HEK293 (cell line): ENCODE results near the gene MAGI1.
A peak's percentile ranks its signal among the peaks of the same experiment; 100 is the strongest.

Experiments used
- CTCF ChIA-PET: fragments of 350-600 bp; formaldehyde crosslinking; extraction: SDS; loops from one replicate; lab custom pipeline; 2021; ENCODE audit warnings: antibody characterized with exemption; lab: Yijun Ruan, JAX
- POLR2A ChIA-PET: fragments of 300-600 bp; formaldehyde crosslinking; extraction: SDS; loops from one replicate; lab custom pipeline; 2020; ENCODE audit warnings: antibody characterized with exemption, inconsistent platforms; lab: Yijun Ruan, JAX
- H3K27ac ChIP-seq: fragments of 200-500 bp; sonication (Bioruptor generic); 2 replicates; pipeline ENCODE4 v1.5.1; 2014; ENCODE audit warnings: low read depth, low read length, control low read depth, inconsistent platforms; ENCODE audit errors: extremely low read depth
- H3K36me3 ChIP-seq, 2 experiments: fragments of 200-500 bp in 1 of 2; sonication (Bioruptor generic) in 1 of 2; 1 replicate in 1 of 2; 2 replicates in 1 of 2; pipeline ENCODE4 v1.5.1; 2014 to 2017; ENCODE audit warnings: inconsistent platforms in 2 of 2, low read length in 2 of 2; ENCODE audit not compliant: control insufficient read depth in 2 of 2, insufficient read depth in 1 of 2
- H3K4me1 ChIP-seq: fragments of 200-500 bp; sonication (Bioruptor generic); 2 replicates; pipeline ENCODE4 v1.5.1; 2014; ENCODE audit warnings: mild to moderate bottlenecking, low read length, inconsistent platforms; ENCODE audit not compliant: control insufficient read depth, insufficient read depth
- H3K4me3 ChIP-seq: 2 replicates; pipeline ENCODE4 v1.5.1; 2011; ENCODE audit warnings: low read depth, mild to moderate bottlenecking, control low read depth, low read length, moderate library complexity
- H3K9me3 ChIP-seq: fragments of 200-500 bp; sonication (Bioruptor generic); 2 replicates; pipeline ENCODE4 v1.5.1; 2014; ENCODE audit warnings: low read depth, low read length, inconsistent platforms; ENCODE audit not compliant: control insufficient read depth, insufficient read depth
- BCL11A ChIP-seq: fragments of 450-650 bp; formaldehyde crosslinking; IDR thresholded peaks from 2 replicates; pipeline ENCODE4 v1.5.1; 2016; ENCODE audit warnings: low read depth, missing biosample characterization, missing genetic modification characterization
- GLI2 ChIP-seq: fragments of 450-650 bp; formaldehyde crosslinking; IDR thresholded peaks from 2 replicates; pipeline ENCODE4; 2017; ENCODE audit warnings: missing biosample characterization, missing genetic modification characterization, low read depth, borderline replicate concordance
- GLI4 ChIP-seq: fragments of 450-650 bp; formaldehyde crosslinking; IDR thresholded peaks from 2 replicates; pipeline ENCODE4 v1.5.1; 2016; ENCODE audit warnings: missing biosample characterization, missing genetic modification characterization
- ZBTB1 ChIP-seq: fragments of 450-650 bp; formaldehyde crosslinking; IDR thresholded peaks from 2 replicates; pipeline ENCODE4 v1.5.1; 2016; ENCODE audit warnings: missing biosample characterization, missing genetic modification characterization
- ZNF350 ChIP-seq: fragments of 450-650 bp; formaldehyde crosslinking; IDR thresholded peaks from 2 replicates; pipeline ENCODE4 v1.5.0; 2017; ENCODE audit warnings: missing biosample characterization, mild to moderate bottlenecking, missing genetic modification characterization
- ZNF37A ChIP-seq: fragments of 450-650 bp; IDR thresholded peaks from 2 replicates; pipeline ENCODE4 v1.5.1; 2018; ENCODE audit warnings: missing biosample characterization, missing genetic modification characterization
- ZNF510 ChIP-seq: fragments of 450-650 bp; formaldehyde crosslinking; IDR thresholded peaks from 2 replicates; pipeline ENCODE4 v1.5.1; 2018; ENCODE audit warnings: mild to moderate bottlenecking, missing genetic modification characterization, missing biosample characterization; ENCODE audit not compliant: insufficient replicate concordance
- ZNF529 ChIP-seq: fragments of 450-650 bp; formaldehyde crosslinking; IDR thresholded peaks from 2 replicates; pipeline ENCODE4 v1.5.1; 2017; ENCODE audit warnings: missing genetic modification characterization, missing biosample characterization; ENCODE audit not compliant: insufficient replicate concordance
- ZNF654 ChIP-seq: fragments of 450-650 bp; formaldehyde crosslinking; IDR thresholded peaks from 2 replicates; pipeline ENCODE4 v1.5.1; 2016; ENCODE audit warnings: low read depth, missing biosample characterization, missing genetic modification characterization
- ZNF776 ChIP-seq: fragments of 450-650 bp; formaldehyde crosslinking; IDR thresholded peaks from 2 replicates; pipeline ENCODE4 v1.5.0; 2017; ENCODE audit warnings: missing biosample characterization, missing genetic modification characterization, borderline replicate concordance
- TF ChIP-seq, protein P1 (sequence below): fragments of 450-650 bp; formaldehyde crosslinking; IDR thresholded peaks from 2 replicates; pipeline ENCODE4 v1.5.1; 2016; ENCODE audit warnings: missing biosample characterization, missing genetic modification characterization
- TF ChIP-seq, protein P2 (sequence below): fragments of 450-650 bp; formaldehyde crosslinking; IDR thresholded peaks from 2 replicates; pipeline ENCODE4 v1.5.1; 2016; ENCODE audit warnings: missing biosample characterization, missing genetic modification characterization
- TF ChIP-seq, protein P3 (sequence below): fragments of 450-650 bp; formaldehyde crosslinking; IDR thresholded peaks from 2 replicates; pipeline ENCODE4 v1.5.1; 2016; ENCODE audit warnings: missing biosample characterization, missing genetic modification characterization
- TF ChIP-seq, protein P4 (sequence below): sonication (generic); formaldehyde crosslinking; IDR thresholded peaks from 2 replicates; pipeline ENCODE4 v1.8.1; 2022; ENCODE audit warnings: mild to moderate bottlenecking, moderate library complexity, missing genetic modification reagents
- TF ChIP-seq, protein P5 (sequence below): fragments of 450-650 bp; formaldehyde crosslinking; IDR thresholded peaks from 2 replicates; pipeline ENCODE4 v1.5.1; 2016; ENCODE audit warnings: missing biosample characterization, missing genetic modification characterization
- TF ChIP-seq, protein P6 (sequence below): fragments of 450-650 bp; formaldehyde crosslinking; IDR thresholded peaks from 2 replicates; pipeline ENCODE4 v1.5.1; 2016; ENCODE audit warnings: missing biosample characterization, missing genetic modification characterization

Gene MAGI1

DNA sequence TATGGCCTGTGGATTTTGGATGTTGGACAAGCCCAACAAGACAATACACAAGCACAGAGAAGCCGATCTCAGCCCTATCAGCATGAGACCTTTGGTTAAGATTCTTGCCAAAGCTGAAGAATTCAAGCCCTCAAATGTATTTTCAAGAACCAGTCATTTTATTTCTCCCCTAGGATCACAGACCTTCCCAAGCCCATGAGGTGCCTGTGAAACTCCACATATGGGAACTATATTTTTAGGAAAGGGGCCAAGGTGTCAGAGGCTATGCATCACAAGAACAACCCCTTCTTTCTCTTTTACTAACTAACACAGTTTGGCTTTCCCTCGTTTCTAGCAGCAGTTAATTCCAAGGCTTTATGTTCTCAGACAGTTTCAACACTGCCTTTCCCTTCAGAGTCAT is 364.5 kb downstream of the MAGI1 start:
- Histone ChIP-seq H3K27ac (no peak overlapping the region), H3K4me1 (no peaks in the 10 kb centered on the region), H3K4me3 (no peak overlapping the region), H3K9me3 (no peaks in the 10 kb centered on the region), H3K36me3 (no peaks in the 10 kb centered on the region)
- CTCF ChIA-PET = interaction anchor here (0.6 to 4.8 kb wide), 11 partner anchors 31 to 282 kb away, joined by 3 to 41 read pairs (median 3); no protein-coding TSS in a partner anchor
- POLR2A ChIA-PET = no interaction called here
- no peak for TF ChIP-seq ZNF510

DNA sequence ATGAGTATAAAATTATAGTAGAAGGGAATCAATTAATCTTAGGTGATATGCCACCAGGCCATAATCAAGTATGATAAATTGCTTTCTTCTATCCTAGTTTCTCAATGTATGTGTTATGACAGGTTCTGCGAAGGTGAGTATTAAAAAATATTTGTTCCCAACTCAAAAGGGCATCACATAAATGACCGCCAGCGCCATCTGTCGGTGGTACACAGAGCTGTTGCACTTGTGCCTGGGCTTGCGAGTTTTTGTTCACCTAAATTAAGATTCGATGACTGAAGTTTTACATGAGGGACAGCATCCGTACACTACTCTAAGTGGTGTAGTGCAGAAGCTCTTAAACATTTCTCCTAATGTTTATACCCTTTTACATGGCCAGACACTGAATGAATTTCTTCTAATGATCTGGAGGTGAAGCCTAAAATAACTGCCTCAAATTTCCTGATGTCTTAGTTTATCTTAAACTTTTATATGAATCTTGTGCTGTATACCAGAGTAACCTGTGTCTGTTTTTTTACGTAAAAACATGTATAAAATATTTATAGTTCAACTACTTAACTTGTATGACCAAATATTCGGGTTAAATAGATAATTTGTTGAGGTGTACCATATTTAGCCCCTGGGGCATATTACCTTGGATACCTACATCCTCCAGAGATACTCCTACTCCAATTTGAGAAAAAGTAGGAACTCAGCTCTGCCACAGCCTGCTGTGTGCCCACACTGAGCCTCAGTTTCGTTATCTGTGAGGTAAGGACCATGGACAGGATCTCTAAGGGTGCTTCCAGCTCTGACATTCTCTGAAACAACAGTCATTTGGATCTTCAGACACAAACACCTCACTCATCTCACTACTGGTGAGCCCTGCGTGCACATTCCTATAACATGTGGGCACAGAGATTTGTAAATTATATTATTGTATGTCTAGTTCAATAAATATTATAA is 365.6 kb downstream of the MAGI1 start:
- ChIA-PET POLR2A (interaction anchor here (0.6 kb wide), 1 partner anchor 37 kb away, joined by 3 read pairs; no protein-coding TSS in a partner anchor), CTCF (interaction anchor here (0.6 to 4.8 kb wide), 19 partner anchors 10 to 335 kb away, joined by 3 to 41 read pairs (median 3); no protein-coding TSS in a partner anchor)
- H3K9me3 ChIP-seq = no peaks in the 10 kb centered on the region
- no peaks in the 10 kb centered on the region for H3K4me1 ChIP-seq
- TF ChIP-seq ZNF654 (tag by site-specific recombination) = peak; percentile 47
- TF ChIP-seq, protein P1, sequence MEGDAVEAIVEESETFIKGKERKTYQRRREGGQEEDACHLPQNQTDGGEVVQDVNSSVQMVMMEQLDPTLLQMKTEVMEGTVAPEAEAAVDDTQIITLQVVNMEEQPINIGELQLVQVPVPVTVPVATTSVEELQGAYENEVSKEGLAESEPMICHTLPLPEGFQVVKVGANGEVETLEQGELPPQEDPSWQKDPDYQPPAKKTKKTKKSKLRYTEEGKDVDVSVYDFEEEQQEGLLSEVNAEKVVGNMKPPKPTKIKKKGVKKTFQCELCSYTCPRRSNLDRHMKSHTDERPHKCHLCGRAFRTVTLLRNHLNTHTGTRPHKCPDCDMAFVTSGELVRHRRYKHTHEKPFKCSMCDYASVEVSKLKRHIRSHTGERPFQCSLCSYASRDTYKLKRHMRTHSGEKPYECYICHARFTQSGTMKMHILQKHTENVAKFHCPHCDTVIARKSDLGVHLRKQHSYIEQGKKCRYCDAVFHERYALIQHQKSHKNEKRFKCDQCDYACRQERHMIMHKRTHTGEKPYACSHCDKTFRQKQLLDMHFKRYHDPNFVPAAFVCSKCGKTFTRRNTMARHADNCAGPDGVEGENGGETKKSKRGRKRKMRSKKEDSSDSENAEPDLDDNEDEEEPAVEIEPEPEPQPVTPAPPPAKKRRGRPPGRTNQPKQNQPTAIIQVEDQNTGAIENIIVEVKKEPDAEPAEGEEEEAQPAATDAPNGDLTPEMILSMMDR (tag by site-specific recombination) = 0 out of 2 replicates have a peak, but pooled peaks have one; percentile 29
- TF ChIP-seq, protein P2, sequence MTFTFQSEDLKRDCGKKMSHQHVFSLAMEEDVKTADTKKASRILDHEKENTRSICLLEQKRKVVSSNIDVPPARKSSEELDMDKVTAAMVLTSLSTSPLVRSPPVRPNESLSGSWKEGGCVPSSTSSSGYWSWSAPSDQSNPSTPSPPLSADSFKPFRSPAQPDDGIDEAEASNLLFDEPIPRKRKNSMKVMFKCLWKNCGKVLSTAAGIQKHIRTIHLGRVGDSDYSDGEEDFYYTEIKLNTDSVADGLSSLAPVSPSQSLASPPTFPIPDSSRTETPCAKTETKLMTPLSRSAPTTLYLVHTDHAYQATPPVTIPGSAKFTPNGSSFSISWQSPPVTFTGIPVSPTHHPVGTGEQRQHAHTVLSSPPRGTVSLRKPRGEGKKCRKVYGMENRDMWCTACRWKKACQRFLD (tag by site-specific recombination) = no peak
- TF ChIP-seq, protein P3, sequence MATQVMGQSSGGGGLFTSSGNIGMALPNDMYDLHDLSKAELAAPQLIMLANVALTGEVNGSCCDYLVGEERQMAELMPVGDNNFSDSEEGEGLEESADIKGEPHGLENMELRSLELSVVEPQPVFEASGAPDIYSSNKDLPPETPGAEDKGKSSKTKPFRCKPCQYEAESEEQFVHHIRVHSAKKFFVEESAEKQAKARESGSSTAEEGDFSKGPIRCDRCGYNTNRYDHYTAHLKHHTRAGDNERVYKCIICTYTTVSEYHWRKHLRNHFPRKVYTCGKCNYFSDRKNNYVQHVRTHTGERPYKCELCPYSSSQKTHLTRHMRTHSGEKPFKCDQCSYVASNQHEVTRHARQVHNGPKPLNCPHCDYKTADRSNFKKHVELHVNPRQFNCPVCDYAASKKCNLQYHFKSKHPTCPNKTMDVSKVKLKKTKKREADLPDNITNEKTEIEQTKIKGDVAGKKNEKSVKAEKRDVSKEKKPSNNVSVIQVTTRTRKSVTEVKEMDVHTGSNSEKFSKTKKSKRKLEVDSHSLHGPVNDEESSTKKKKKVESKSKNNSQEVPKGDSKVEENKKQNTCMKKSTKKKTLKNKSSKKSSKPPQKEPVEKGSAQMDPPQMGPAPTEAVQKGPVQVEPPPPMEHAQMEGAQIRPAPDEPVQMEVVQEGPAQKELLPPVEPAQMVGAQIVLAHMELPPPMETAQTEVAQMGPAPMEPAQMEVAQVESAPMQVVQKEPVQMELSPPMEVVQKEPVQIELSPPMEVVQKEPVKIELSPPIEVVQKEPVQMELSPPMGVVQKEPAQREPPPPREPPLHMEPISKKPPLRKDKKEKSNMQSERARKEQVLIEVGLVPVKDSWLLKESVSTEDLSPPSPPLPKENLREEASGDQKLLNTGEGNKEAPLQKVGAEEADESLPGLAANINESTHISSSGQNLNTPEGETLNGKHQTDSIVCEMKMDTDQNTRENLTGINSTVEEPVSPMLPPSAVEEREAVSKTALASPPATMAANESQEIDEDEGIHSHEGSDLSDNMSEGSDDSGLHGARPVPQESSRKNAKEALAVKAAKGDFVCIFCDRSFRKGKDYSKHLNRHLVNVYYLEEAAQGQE (tag by site-specific recombination) = peak; percentile 84
- no peaks in the 10 kb centered on the region for H3K36me3 ChIP-seq
- H3K27ac ChIP-seq = no peak overlapping the region
- H3K4me3 ChIP-seq = no peak overlapping the region

DNA sequence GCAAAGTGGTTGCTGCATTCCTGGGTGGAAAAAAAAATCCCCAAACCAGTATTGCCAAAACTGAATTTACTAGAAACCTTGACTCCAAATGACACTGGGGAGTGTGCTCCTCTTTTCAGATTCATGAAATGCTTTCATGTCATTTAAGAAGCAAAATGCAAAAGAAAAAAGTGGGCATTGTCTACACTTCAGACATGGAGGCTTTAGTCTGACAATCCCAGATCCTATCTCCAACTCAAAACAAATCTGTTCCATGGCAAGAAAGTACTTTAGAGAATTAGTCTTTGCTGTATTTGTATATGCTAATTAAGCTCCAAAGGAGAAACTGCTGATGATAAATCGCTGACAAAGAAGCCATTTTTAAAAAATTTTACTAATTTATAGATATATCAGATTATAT is 366.7 kb downstream of the MAGI1 start:
- Histone ChIP-seq H3K4me3 (no peak overlapping the region), H3K36me3 (no peaks in the 10 kb centered on the region), H3K4me1 (no peaks in the 10 kb centered on the region), H3K9me3 (no peaks in the 10 kb centered on the region), H3K27ac (no peak overlapping the region)
- POLR2A ChIA-PET = interaction anchor here (0.6 kb wide), 1 partner anchor 38 kb away, joined by 3 read pairs; no protein-coding TSS in a partner anchor
- CTCF ChIA-PET = interaction anchor here (0.6 to 4.8 kb wide), 6 partner anchors 21 to 573 kb away, joined by 3 to 41 read pairs (median 4); no protein-coding TSS in a partner anchor
- no peak for TF ChIP-seq BCL11A (tag by site-specific recombination)
- TF ChIP-seq GLI4 (tag by site-specific recombination) = no peak
- TF ChIP-seq, protein P4, sequence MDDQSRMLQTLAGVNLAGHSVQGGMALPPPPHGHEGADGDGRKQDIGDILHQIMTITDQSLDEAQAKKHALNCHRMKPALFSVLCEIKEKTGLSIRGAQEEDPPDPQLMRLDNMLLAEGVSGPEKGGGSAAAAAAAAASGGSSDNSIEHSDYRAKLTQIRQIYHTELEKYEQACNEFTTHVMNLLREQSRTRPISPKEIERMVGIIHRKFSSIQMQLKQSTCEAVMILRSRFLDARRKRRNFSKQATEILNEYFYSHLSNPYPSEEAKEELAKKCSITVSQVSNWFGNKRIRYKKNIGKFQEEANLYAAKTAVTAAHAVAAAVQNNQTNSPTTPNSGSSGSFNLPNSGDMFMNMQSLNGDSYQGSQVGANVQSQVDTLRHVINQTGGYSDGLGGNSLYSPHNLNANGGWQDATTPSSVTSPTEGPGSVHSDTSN (CRISPR knock-in tag) = no peak
- TF ChIP-seq, protein P5, sequence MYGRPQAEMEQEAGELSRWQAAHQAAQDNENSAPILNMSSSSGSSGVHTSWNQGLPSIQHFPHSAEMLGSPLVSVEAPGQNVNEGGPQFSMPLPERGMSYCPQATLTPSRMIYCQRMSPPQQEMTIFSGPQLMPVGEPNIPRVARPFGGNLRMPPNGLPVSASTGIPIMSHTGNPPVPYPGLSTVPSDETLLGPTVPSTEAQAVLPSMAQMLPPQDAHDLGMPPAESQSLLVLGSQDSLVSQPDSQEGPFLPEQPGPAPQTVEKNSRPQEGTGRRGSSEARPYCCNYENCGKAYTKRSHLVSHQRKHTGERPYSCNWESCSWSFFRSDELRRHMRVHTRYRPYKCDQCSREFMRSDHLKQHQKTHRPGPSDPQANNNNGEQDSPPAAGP (tag by site-specific recombination) = no peak
- no peak for TF ChIP-seq ZNF776 (tag by site-specific recombination)
- TF ChIP-seq ZNF37A (tag by site-specific recombination) = no peak
- TF ChIP-seq, protein P6, sequence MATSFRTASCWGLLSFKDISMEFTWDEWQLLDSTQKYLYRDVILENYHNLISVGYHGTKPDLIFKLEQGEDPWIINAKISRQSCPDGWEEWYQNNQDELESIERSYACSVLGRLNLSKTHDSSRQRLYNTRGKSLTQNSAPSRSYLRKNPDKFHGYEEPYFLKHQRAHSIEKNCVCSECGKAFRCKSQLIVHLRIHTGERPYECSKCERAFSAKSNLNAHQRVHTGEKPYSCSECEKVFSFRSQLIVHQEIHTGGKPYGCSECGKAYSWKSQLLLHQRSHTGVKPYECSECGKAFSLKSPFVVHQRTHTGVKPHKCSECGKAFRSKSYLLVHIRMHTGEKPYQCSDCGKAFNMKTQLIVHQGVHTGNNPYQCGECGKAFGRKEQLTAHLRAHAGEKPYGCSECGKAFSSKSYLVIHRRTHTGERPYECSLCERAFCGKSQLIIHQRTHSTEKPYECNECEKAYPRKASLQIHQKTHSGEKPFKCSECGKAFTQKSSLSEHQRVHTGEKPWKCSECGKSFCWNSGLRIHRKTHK = no peak
- TF ChIP-seq ZNF350 (tag by site-specific recombination) = no peak
- no peak for TF ChIP-seq GLI2 (tag by site-specific recombination)
- TF ChIP-seq ZNF529 (tag by site-specific recombination) = no peak
- no peak for TF ChIP-seq ZBTB1
